CD14-positive monocyte (primary cell): ENCODE results near the gene DBN1. TPM values are rescaled to one million over a fixed set of nuclear protein-coding genes. Genes with fewer than 3 reads are reported as not detected.
A peak's percentile ranks its signal among the peaks of the same experiment; 100 is the strongest.

Source experiments
- DNase-seq, 3 donors: peaks; one replicate each; pipeline ENCODE4 v3.0.0-alpha.2; 2011 to 2022
- H2AFZ ChIP-seq: 2 replicates; pipeline ENCODE4 v1.6.0; 2012; ENCODE audit warnings: mild to moderate bottlenecking, low read depth, low read length, inconsistent platforms; ENCODE audit not compliant: insufficient read depth, poor library complexity, severe bottlenecking
- H3K27ac ChIP-seq, 2 donors: 1 replicate in 1 of 2; 2 replicates in 1 of 2; pipeline ENCODE4 v1.5.1; 2012 to 2013; ENCODE audit warnings: low read length in 2 of 2, control low read depth in 1 of 2, inconsistent platforms in 1 of 2, low read depth in 1 of 2, mild to moderate bottlenecking in 1 of 2
- H3K27me3 ChIP-seq, 2 donors: one replicate each; pipeline versions ENCODE4 v1.6.0 to v1.6.1; 2011 to 2013; ENCODE audit warnings: low read length in 2 of 2; ENCODE audit not compliant: control insufficient read depth in 2 of 2, insufficient read depth in 2 of 2
- H3K36me3 ChIP-seq, 2 donors: replicated peaks in 1 of 2; 1 replicate in 1 of 2; 2 replicates in 1 of 2; pipeline versions ENCODE4 v1.5.1 to v1.6.1; 2012 to 2013; ENCODE audit warnings: low read length in 2 of 2, control low read depth in 1 of 2, inconsistent platforms in 1 of 2, mild to moderate bottlenecking in 1 of 2; ENCODE audit not compliant: insufficient read depth in 2 of 2, control insufficient read depth in 1 of 2
- H3K4me1 ChIP-seq, 2 donors: 1 replicate in 1 of 2; 2 replicates in 1 of 2; pipeline versions ENCODE4 v1.5.1 to v1.6.1; 2012 to 2013; ENCODE audit warnings: low read length in 2 of 2, control low read depth in 1 of 2, inconsistent platforms in 1 of 2, mild to moderate bottlenecking in 1 of 2, moderate library complexity in 1 of 2; ENCODE audit not compliant: insufficient read depth in 2 of 2, control insufficient read depth in 1 of 2
- H3K4me2 ChIP-seq: replicated peaks from 2 replicates; pipeline ENCODE3; 2012; ENCODE audit warnings: low read length, moderate library complexity, mild to moderate bottlenecking; ENCODE audit not compliant: poor library complexity, severe bottlenecking; ENCODE audit errors: extremely low read depth
- H3K4me3 ChIP-seq, 3 experiments: fragments of 200-600 bp in 1 of 3; sonication (generic) in 1 of 3; replicated peaks in 1 of 3; 1 replicate in 2 of 3; 2 replicates in 1 of 3; pipeline ENCODE4 v1.5.1; 2011 to 2013; ENCODE audit warnings: low read length in 3 of 3, mild to moderate bottlenecking in 3 of 3, control low read depth in 2 of 3, low read depth in 2 of 3, inconsistent platforms in 1 of 3, moderate library complexity in 1 of 3
- H3K79me2 ChIP-seq: 2 replicates; pipeline ENCODE4 v1.6.0; 2012; ENCODE audit warnings: mild to moderate bottlenecking, control low read depth, inconsistent platforms, low read length, moderate library complexity; ENCODE audit not compliant: insufficient read depth
- H3K9ac ChIP-seq: 2 replicates; pipeline ENCODE4 v1.6.0; 2017; ENCODE audit warnings: low read length, mild to moderate bottlenecking; ENCODE audit not compliant: insufficient read depth, poor library complexity, severe bottlenecking
- H3K9me3 ChIP-seq, 2 donors: replicated peaks in 1 of 2; 1 replicate in 1 of 2; 2 replicates in 1 of 2; pipeline versions ENCODE4 v1.5.1 to v1.6.1; 2012 to 2013; ENCODE audit warnings: low read length in 2 of 2, control low read depth in 1 of 2; ENCODE audit not compliant: control insufficient read depth in 1 of 2, insufficient read depth in 1 of 2
- H4K20me1 ChIP-seq: 2 replicates; pipeline ENCODE4 v1.6.0; 2012; ENCODE audit warnings: mild to moderate bottlenecking, low read length, control low read depth, moderate library complexity; ENCODE audit not compliant: insufficient read depth
- H3K27ac Mint-ChIP-seq, 7 donors: one replicate each; pipeline ENCODE4 v1.8.0; 2020; ENCODE audit warnings: mild to moderate bottlenecking in 7 of 7, mixed read lengths in 7 of 7, moderate library complexity in 6 of 7, inconsistent platforms in 2 of 7
- H3K27me3 Mint-ChIP-seq, 3 donors: one replicate each; pipeline ENCODE4 v1.8.0; 2021 to 2022; ENCODE audit warnings: low read depth in 3 of 3, mild to moderate bottlenecking in 3 of 3, mixed read lengths in 3 of 3, moderate library complexity in 3 of 3, inconsistent platforms in 1 of 3
- H3K36me3 Mint-ChIP-seq, 2 donors: one replicate each; pipeline ENCODE4 v1.8.0; 2020; ENCODE audit warnings: mixed read lengths in 2 of 2, inconsistent platforms in 1 of 2, mild to moderate bottlenecking in 1 of 2
- H3K4me1 Mint-ChIP-seq: one replicate; pipeline ENCODE4 v1.8.0; 2020; ENCODE audit warnings: mild to moderate bottlenecking, mixed read lengths
- H3K4me3 Mint-ChIP-seq, 2 donors: one replicate each; pipeline ENCODE4 v1.8.0; 2020; ENCODE audit warnings: mild to moderate bottlenecking in 2 of 2, mixed read lengths in 2 of 2, moderate library complexity in 1 of 2
- H3K9me3 Mint-ChIP-seq, 7 donors: one replicate each; pipeline ENCODE4 v1.8.0; 2020 to 2022; ENCODE audit warnings: mixed read lengths in 7 of 7, mild to moderate bottlenecking in 6 of 7, moderate library complexity in 6 of 7, inconsistent platforms in 2 of 7
- CTCF ChIP-seq: fragments of 200-600 bp; IDR thresholded peaks from one replicate; pipeline ENCODE4 v1.8.0; 2022; ENCODE audit warnings: antibody characterized with exemption, mild to moderate bottlenecking
- whole genome bisulfite sequencing: methylation state at CpG from one replicate; pipeline ENCODE4 v1.1.5; 2013; ENCODE audit warnings: missing lambda C conversion rate; ENCODE audit not compliant: insufficient coverage; 5-methylcytosine and 5-hydroxymethylcytosine counted together
- intact Hi-C, 2 donors: fragments of 100-400 bp; cut with micrococcal nuclease; formaldehyde crosslinking; loops; one replicate each; pipeline versions ENCODE4 v1.15.0 to v1.15.1; 2023
- polyA plus RNA-seq, 3 donors: library from polyadenylated mRNA; depleted of rRNA in 1 of 3; unstranded in 2 of 3; stranded (reverse) in 1 of 3; fragments of 300-500 nt in 2 of 3; fragments of >200 nt in 1 of 3; fragmentation: Illumina TruSeq in 2 of 3; gene quantifications; 1 replicate in 2 of 3; 2 replicates in 1 of 3; pipeline ENCODE4 v1.2.3, GENCODE V29; 2012 to 2021

The DBN1 gene
- polyA plus RNA-seq, 3 donors = 0.71 to 1.6 (median 0.73) TPM

- Histone ChIP-seq H4K20me1 (peaks cover 4% of the 10 kb centered on the region), H2AFZ (no peak overlapping the region), H3K9me3 (peaks cover 0 to 3% of the 10 kb centered on the region in 2 donors), H3K4me3 (no peak overlapping the region), H3K36me3 (no peaks in the 10 kb centered on the region), H3K27ac (no peak overlapping the region), H3K4me2 (no peak overlapping the region), H3K27me3 (peaks cover 4 to 24% of the 10 kb centered on the region in 2 donors), H3K4me1 (peaks cover 17 to 28% of the 10 kb centered on the region in 2 donors), H3K9ac (no peak overlapping the region), H3K79me2 (no peaks in the 10 kb centered on the region)
- H3K4me1 Mint-ChIP-seq = peaks cover 33% of the 10 kb centered on the region
- intact Hi-C loops = no loop called here
- H3K36me3 Mint-ChIP-seq = peaks cover 0 to 8% of the 10 kb centered on the region in 2 donors
- peaks cover 38 to 54% (median 41%) of the 10 kb centered on the region in 3 donors for H3K27me3 Mint-ChIP-seq
- H3K27ac Mint-ChIP-seq = no peak overlapping the region
- H3K9me3 Mint-ChIP-seq = peaks cover 0 to 5% (median 2%) of the 10 kb centered on the region in 7 donors
- no peak for DNase-seq
- peak overlapping the region; percentile 24 to 76 for H3K4me3 Mint-ChIP-seq
- 85% methylated on average over 21 of the region's 25 CpGs for WGBS
- no peak for TF ChIP-seq CTCF
Measured at GRCh38 chr5:177466861-177467260, 6.6 kb downstream of the DBN1 start.

GRCh38 chr5:177465044-177465443 is 8.4 kb downstream of the DBN1 start:
- no peak for TF ChIP-seq CTCF
- peaks cover 2 to 6% of the 10 kb centered on the region in 2 donors for H3K36me3 Mint-ChIP-seq
- Histone ChIP-seq H4K20me1 (no peaks in the 10 kb centered on the region), H3K36me3 (no peaks in the 10 kb centered on the region), H3K9me3 (no peaks in the 10 kb centered on the region), H2AFZ (no peak overlapping the region), H3K9ac (no peak overlapping the region), H3K4me2 (no peak overlapping the region), H3K27me3 (peaks cover 0 to 6% of the 10 kb centered on the region in 2 donors), H3K4me1 (peaks cover 23 to 26% of the 10 kb centered on the region in 2 donors), H3K27ac (no peak overlapping the region), H3K4me3 (no peak overlapping the region), H3K79me2 (no peaks in the 10 kb centered on the region)
- WGBS = 100% methylated on average over 5 of the region's 11 CpGs
- intact Hi-C loops = no loop called here
- no peak for DNase-seq
- no peak overlapping the region for H3K4me3 Mint-ChIP-seq
- H3K27me3 Mint-ChIP-seq = peaks cover 24 to 38% (median 25%) of the 10 kb centered on the region in 3 donors
- H3K9me3 Mint-ChIP-seq = peaks cover 0 to 4% (median 2%) of the 10 kb centered on the region in 7 donors
- peaks cover 28% of the 10 kb centered on the region for H3K4me1 Mint-ChIP-seq
- H3K27ac Mint-ChIP-seq = no peak overlapping the region
